Measurements from ENCODE around the gene MOV10L1.
A peak's percentile ranks its signal among the peaks of the same experiment; 100 is the strongest.
"Not testable (repeated sequence)": the region's sequence is repeated elsewhere in the genome, so short reads cannot be mapped to it uniquely, and the experiment has no call there.

The MOV10L1 gene

DNA sequence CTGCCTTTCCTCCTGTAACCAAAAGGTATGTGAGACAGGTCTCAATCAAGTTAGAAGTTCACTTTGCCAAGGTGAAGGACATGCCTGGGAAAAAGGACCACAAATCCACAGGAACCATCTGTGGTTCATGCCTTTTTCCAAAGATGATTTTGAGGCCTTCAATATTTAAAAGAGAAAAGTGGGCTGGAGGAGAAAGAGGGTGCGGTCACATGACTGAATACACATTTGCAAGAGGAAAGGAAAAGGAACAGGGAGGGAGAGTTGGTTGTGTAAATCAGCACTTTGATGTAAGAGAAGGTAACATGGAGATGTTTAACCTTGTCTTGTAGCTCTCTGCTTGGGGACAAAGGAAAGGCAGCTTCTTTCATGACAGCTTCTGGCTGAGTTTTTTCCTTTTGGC, 21.2 kb downstream of the MOV10L1 start:
- DNase-seq, result no peak

DNA sequence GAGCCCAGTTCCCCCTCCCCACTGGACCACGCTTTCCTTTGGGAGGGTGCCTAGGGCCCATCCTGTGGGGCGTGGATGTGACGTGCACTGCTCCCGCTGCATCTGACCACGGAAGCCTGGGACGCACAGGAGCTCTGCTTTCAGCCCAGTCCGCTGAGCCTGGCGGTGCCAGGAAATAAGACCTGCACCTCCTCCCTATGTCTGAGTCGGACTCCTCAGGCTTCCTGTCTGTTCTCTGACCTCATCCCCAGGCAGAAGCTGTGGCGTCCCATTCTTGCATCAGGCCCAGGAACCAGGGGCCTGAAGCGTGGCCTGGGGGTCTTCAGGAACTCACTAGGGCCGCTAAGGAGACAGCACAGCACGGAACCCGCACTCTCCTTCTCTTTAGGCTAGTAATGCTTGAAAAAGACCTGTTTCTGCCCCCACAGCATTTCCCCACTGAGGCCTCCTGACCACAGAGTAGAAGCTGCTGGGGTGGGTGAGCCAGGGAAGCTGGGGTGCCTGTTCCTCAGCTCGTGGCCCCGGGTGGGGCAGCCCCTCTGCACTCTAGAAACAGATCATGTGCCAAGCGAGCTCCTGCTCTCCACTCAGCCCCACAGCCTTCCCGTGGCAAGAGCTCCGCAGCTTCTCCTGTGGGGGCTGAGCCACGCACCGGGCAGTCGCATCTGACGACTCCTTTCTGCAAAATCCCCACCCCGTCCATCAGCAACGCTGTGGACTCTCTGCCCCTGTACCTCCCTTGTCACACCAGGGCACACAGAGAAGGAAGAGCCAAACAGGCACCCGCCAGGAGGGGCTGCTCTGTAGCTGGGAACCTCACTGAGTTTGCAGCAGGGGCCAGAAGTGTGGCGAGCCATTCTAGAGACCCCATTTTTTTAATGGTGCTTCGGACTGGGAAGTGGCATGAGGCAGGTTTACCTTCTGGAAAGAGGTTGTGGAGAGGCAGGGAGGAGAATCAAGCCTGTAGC, 22.6 kb downstream of the MOV10L1 start:
- peak; percentile 65 for DNase-seq

DNA sequence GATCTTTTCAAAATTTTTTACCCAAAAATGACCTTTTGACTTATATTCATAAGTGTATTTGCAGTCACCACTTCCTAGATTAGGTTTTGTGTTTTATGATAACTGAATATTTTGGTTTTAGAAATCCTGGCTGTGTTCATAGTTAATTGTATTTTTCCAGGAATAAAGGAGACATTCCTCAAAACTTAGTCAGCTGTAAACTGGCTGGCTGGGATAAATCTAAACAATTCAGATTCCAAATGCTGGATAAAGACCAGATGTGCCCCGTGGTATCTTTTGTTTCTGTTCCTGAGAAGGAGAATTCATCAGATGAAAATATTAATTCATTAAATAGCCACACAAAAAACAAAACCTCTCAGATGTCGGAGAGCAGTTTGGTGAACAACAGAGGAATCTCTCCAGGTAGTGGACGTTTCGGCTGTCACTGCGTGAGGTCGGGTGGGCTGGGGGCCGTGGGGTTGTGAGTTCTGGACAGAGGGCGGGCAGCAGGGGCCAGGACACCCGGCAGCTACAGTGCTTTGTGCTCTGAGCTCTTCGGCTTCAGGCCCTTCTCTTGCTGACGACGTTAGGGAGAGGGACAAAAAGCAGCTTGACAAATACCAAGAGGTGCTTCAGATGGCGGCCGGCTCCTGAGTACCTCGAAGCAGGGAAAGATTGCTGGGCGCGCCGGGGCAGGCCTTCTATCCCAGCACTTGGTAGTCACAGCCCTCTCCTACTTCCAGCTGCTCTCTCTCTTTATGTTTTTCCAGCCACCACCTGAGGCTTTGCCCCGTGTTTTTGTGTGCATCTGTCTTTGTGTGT, 24.6 kb downstream of the MOV10L1 start:
- no peak for DNase-seq

DNA sequence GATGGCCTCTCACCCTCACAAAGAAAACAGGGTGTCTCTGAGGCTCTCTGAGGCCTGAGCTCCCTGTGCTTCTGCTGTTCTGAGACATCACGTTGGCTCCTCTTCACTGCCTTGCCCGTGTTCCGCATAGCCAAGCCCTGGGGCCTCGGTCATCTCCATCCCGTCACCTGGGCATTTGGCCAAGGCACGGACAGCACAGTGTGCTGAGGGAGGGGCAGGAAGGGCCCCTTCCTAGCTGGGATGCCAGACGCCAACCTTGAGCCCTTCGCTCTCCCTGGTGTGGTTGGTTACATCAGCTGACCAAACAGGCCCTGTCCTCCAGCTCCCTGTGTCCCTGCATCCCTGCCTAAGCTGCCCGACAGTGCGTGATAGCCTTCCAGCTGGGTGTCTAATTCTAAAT, 25.9 kb downstream of the MOV10L1 start:
- DNase-seq, result no peak

DNA sequence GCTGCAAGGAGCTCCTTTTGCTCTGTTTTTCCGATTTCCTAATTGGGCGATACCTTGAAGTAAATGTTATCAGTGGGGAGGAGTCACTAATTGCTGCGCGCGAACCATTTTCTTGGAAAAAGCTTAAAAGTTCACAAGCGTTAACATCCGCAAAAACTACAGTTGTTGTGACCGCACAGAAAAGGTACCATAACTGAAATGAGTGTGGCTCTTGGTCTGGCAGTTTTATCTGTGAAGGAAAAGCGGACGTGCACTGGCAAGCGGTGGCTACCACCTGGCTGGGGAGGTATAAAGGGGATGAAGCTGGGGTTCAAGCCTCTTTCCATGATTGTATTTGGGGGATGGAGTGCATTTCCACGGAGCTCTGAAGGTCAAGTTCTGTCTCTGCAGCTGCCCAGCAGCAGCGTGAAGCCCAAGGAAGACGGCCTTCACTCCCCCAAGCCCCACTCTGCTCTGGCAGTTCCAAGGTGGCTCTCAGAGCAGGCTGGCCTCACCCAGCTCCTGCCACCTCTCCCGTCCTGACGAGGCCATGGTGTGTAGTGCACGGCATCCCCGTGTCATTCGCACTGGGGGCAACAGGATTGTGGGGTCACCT, 27.5 kb downstream of the MOV10L1 start:
- DNase-seq, result no peak

DNA sequence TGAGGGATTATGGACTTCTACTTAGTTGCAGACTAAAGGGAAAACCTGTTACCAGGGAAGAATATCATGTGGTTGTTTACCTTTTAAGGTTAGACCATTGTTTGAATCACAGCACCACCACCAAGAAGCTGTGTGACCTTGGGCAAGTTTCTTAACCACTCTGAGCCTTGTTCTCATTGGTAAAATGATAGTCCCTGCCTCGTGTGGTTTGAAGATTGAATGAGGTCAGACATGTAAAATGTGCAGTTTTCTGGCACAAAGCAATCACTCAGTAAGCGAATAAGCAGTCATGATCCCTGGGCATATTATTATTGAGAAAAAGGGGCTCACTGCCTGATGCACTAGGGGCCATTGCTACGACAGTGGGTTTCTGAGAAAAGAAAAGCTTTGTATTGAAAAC, 28.3 kb downstream of the MOV10L1 start:
- DNase-seq, result no peak

DNA sequence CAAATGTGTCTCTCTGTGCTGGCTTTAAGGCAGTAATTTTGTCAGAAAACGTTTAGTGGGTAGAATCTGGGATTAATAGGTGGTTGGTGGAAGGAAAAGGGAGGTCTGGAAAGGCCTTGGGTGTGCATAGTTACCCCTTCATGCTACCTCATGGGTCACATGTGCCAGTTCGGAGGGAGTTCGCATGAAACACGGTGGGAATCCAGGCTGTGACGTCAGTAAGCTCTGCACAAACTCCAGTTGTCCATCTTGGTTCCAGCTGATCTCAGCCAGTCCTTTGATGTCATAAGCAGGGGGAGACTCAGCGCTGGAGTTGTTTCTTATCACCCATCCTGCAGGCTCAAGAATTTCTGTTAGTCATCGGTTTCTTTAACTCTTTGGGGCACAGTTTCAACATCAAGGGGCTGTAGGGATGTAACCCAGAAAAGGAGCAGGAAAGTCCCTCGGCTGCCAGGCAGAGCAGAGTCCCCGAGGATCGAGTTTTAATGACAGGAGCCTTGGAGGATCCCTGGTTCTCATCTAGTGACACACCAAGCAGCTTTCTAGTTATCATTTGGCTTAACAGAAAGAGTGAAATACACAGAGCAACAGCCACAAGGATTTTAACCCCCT, 28.9 kb downstream of the MOV10L1 start:
- no peak for DNase-seq

DNA sequence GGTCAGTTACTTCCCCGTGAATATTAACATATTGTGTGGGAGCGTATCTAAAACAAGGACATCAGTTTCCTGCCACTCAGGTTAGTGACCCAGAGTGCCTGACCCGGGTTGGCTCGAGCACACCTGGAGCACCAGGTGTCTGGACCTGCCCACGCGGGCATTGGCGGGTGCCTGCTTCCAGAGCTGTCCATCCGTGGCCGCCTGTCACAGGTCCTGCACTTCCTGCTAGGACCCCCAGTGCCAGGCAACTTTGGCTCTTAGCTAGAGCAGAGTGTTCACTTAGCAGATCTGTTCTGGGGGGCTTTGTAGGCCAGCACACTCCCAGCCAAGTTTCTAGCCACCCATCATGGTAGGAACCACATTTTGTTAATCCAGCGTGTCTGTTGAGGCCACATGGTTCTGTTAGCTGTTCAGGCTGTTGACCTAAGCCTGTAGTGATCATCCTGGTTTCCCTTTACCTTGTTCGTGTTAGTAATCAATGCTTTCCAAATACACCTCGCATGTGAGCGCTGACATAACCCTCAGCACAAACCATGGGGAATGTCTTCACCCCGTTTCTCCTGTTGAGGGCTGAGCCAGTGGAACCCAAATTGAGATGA, 29.5 kb downstream of the MOV10L1 start:
- no peak for DNase-seq

DNA sequence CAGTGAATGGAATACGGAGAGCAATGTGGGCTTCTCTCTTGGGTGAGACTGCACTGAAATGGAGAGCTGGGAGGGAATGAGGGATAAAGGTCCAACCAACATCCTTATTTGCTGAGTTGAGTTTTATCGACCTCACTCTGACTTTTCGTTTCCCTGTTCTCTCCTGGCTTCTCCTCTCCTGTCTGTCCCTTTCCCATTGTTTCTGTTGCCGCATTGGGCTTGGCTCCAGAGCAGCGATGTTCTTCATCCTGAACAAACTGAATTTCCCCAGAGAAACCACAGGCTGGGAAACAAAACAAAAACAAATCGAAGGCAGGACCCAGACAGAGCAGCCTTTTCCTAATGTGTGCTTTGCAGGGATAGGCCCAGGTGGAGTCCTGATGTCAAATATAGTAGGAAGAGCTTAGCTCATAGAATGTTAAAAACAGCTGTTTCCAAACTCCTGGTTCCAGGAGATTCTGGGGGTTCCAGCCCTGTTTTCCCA, 30.0 kb downstream of the MOV10L1 start:
- no peak for DNase-seq

DNA sequence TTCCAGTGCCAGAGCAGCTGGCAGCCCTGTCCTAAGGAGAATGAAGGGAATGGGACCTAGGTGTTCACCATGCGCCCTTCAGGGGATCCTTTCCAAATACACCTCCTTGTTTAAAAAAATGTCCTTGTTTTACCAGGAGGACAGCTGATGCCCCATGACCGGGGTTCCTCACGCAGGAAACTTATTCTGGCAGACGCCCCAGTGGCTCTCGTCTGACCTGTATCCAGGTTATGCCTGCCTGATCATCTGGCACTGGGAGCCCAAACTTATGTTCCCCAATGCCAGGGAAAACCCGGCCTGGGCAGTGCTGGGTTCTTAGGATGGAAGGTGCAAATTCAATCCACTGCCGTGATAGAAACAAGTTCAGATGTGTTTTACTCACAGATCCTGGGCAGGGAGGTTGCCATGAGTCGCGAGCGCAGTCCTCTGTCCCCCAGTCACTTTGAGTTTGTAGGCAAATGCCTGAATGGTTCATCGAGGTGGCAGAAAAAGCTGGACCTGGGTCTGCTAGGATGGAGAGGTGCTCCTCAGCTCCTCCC, 31.5 kb downstream of the MOV10L1 start:
- DNase-seq, result no peak

DNA sequence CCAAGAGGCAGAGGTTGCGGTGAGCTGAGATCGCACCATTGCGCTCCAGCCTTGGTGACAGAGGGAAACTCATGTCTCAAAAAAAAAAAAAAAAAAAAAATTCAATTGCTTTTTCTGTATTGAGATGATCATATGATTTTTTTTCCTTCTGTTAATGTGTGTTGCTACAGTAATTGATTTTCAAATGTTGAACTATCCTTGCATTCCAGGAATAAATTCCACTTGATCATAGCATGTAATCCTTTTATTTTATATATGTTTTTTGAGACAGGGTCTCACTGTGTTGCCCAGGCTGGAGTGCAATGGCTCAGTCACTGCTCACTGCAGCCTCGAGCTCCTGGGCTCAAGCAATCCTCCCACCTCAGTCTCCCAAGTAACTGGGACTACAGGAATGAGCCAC, 33.3 kb downstream of the MOV10L1 start:
- DNase-seq, result no peak

DNA sequence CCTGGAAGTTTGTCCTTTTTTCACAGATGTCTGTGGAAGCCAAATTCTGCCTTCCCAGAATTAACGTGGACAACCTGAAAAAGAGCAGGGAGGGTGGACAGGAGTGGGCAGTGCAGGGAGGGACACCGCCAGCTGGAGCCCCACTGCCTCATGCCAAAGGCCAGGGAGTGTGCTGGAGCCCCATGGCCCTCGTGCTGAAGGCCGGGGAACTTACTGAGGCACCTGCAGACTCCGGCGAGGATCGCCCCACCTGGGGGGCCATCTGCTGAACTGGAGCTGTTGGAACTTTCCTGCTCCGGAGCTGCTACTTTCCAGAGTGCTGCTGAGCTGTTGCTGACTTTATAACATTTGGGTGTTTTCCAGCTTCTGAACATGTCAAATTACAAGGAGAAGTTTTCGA, 35.2 kb downstream of the MOV10L1 start:
- DNase-seq, result no peak

DNA sequence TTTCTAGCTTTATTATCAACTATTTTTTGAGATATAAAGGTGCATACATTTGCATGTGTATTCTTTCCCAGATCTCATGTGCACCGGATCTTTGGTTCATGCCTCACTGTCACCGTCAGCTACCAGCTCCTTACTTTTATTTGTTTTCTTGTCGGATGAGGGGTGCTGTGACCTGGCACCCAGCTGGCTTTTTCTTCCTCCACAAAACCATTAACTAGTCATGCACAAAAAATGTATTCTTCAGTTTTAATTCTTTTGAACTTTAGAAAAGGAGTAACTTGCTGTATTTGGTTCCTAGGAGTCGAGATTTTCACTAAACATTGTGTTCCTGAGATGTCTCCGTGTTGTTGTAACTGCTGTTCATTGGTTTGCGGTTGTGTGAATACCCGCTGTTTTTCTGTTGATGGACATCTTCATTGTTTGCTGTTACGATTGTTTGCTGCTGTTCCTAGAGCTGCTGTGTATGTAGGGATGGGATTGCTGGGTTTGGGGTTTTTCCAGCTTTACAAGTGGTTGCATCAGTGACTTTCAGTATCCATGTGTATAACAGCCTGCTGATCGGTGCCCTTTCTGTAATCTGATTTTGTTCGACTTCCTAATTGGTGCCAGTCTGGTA, 39.4 kb downstream of the MOV10L1 start:
- DNase-seq, result no peak

DNA sequence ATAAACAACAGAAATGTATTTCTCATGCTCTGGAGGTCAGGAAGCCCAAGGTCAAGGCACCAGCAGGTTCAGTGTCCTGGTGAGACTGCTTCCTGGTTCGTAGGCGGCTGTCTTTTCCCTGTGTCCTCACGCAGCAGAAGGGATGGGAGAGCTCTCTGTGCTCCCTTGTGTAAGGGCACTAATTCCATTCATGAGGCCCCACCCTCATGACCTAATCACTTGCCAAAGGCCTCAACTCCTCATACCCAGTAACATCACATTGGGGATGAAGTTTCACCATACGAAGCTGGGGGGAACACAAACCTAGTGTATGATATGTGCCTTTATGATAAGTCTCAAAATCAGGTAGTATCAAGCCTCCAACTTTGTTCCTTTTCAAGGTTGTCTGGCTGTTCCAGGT, 42.1 kb downstream of the MOV10L1 start:
- DNase-seq, result no peak

DNA sequence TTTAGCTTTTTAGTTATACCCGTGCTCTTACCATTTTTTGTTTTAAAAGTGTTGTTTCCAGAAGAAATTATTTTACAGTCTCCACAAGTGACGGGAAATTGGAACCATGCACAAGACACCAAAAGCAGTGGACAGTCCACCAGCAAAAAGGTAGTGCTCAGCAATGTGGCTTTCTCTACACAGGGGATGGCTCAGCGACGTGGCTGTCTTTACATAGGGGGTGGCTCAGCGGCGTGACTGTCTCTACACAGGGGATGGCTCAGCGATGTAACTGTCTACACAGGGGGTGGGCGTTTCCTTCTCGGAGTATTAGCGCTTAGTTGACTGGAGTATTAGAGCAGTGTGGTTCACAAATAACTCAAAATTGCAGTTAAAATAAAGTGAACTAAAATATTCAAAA, 44.7 kb downstream of the MOV10L1 start:
- no peak for DNase-seq

DNA sequence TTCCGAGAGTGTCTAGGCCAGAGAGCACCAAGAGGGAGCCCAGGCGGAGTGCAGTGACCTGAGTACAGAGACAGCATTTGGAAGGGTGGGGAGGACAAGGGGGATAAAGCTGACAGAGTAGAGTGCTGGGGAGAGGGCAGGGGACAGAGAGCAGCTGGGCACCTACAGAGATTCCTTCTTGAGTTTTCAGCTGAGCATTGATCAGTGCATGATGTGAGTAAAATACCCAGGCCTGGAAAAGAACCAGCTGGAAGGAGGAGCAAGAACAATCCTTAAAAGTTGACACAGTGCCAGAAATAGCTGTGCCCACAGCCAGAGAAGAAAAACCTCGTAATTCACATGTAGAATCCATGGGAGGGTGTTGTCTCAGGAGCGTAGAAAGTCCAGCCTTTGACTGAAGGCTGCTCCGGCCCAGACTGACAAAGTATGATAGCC, 46.8 kb downstream of the MOV10L1 start:
- DNase-seq, result no peak

DNA sequence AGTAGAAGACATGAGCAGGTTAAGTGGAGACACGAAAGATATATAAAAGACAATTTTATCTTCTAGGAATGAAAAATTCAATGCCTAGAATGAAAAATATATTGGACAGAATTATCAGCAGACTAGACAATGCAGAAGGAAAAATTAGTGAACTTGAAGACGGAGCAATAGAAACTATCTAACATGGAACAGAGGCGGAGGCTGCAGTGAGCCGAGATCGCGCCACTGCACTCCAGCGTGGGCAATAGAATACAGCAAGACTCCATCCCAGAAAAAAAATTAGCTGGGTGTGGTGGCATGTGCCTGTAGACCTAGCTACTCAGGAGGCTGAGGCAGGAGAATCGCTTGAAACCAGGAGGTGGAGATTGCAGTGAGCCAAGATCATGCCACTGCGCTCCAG, 47.5 kb downstream of the MOV10L1 start:
- DNase-seq, result not testable (repeated sequence)

DNA sequence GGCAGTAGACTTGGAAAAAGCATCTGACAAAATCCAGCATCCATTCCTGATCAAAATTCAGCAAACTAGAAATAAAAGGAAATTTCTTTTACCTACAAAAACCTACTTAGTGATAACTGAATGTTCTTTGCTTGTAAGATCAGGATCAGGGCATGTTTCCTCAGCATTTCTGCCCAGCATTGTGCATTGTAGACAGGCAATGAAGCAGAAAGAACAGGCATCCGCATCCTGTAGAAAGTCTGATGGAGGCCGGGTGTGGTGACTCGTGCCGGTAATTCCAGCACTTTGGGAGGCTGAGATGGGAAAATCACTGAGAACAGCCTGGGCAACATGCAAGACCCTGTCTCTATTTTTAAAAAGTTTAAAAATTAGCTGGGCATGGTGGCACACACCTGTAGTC, 48.2 kb downstream of the MOV10L1 start:
- DNase-seq, result no peak

DNA sequence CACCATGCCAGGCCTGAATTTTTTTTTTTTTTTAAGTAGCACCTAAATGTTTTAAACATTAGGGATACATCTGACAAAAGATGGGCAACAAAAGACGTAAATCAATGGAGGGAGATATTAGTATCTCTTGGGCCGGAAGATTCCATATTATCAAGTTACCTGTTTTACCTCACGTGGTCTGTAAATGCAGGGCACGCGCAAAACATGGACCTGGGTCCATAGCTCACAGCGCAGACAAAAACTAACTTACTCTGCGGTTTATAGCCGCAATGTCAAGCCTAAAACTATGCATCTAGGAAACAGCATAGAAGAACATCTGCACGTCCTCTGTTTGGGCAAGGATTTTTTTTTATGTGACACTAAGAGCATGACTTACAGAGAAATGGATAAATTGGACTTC, 49.2 kb downstream of the MOV10L1 start:
- no peak for DNase-seq

DNA sequence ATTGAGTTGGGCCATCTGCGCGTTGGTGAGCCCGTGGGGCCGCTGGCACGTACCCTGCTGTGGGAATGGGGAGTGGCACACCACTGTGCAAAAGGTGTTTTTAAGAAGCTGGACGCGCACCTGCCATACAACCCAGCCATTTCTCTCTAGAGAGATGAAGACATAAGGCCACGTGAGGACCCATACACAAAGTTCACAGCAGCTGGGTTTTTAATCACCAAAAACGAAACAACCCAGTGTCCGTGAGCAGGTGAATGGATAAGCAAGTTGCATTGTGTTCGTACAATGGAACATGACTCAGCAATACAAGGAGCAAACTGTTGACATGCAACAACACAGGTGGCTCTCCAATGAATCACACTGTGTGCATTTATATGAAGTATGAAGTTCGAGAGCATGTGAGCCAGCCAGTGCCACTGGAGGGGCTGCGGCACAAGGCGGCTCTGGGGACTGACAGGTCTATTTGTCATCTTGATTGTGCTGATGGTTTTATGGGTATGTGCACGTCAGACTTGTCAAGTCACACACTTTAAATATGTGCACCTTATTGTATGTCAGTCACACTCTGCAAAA, 50.1 kb downstream of the MOV10L1 start:
- no peak for DNase-seq

DNA sequence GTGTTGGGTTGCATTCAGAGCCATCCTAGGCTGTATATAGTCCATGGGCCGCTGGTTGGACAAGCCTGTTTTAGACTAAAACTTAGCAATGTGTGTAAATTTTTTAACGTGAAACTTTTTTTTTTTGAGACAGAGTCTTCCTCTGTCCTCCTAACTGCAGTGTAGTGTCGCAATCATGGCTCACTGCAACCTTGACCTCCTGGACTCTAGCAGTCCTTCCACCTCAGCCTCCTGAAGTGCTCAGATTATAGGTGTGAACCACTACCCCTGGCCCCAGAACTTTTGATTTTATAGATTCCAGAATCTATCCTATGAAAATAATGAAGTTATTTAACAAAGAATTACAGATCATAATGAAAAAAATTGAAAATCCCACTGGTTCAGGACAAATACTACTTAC, 50.8 kb downstream of the MOV10L1 start:
- no peak for DNase-seq
